A673 (cell line): ENCODE data around the gene ACSF3. TPM values are rescaled to one million over a fixed set of nuclear protein-coding genes. Genes with fewer than 3 reads are reported as not detected.
A peak's percentile ranks its signal among the peaks of the same experiment; 100 is the strongest.

ENCODE experiments used
- BruUV-seq: library from RNA; stranded (reverse); fragments of 400-500 nt; replicated peaks from 2 replicates; lab custom pipeline; 2021; lab: Mats Ljungman, UMichigan
- CTCF ChIA-PET: fragments of 300-600 bp; sonication (Branson Sonifier 250); formaldehyde crosslinking; loops from one replicate; lab custom pipeline; 2022; ENCODE audit warnings: antibody characterized with exemption; lab: Charles Lee
- POLR2A ChIA-PET: fragments of 300-600 bp; sonication (Branson Sonifier 250); formaldehyde crosslinking; loops from one replicate; lab custom pipeline; 2022; ENCODE audit warnings: antibody characterized with exemption; ENCODE audit not compliant: low non-redundant PET; lab: Charles Lee
- DNase-seq: peaks from one replicate; pipeline ENCODE4 v3.0.0-alpha.2; 2015; ENCODE audit warnings: low spot score
- H3K27ac ChIP-seq: fragments of 200-600 bp; sonication (generic); 2 replicates; pipeline ENCODE4 v1.5.1; 2016; ENCODE audit warnings: mixed run types, low read depth, mild to moderate bottlenecking, mixed read lengths, antibody characterized with exemption, low read length; ENCODE audit not compliant: poor library complexity, severe bottlenecking
- H3K27me3 ChIP-seq: fragments of 200-600 bp; sonication (generic); replicated peaks from 2 replicates; pipeline ENCODE4 v1.6.1; 2017; ENCODE audit warnings: mixed run types, low read depth, mild to moderate bottlenecking, mixed read lengths, antibody characterized with exemption, low read length; ENCODE audit not compliant: insufficient read depth, poor library complexity
- H3K36me3 ChIP-seq: fragments of 200-600 bp; sonication (generic); 2 replicates; pipeline ENCODE4 v1.6.1; 2016; ENCODE audit warnings: mixed run types, mild to moderate bottlenecking, mixed read lengths, antibody characterized with exemption, low read length; ENCODE audit not compliant: insufficient read depth, poor library complexity, severe bottlenecking
- H3K4me1 ChIP-seq: fragments of 200-600 bp; sonication (generic); 2 replicates; pipeline ENCODE4 v1.6.1; 2017; ENCODE audit warnings: mixed run types, mild to moderate bottlenecking, mixed read lengths, antibody characterized with exemption, low read length; ENCODE audit not compliant: insufficient read depth, poor library complexity, severe bottlenecking
- H3K4me3 ChIP-seq: fragments of 200-600 bp; sonication (generic); 2 replicates; pipeline ENCODE4 v1.5.1; 2016; ENCODE audit warnings: low read depth, mixed run types, mild to moderate bottlenecking, mixed read lengths, low read length; ENCODE audit not compliant: poor library complexity, severe bottlenecking
- H3K9me3 ChIP-seq: fragments of 200-600 bp; sonication (generic); 2 replicates; pipeline ENCODE4 v1.6.1; 2016; ENCODE audit warnings: mixed run types, low read depth, mild to moderate bottlenecking, mixed read lengths, antibody characterized with exemption, low read length; ENCODE audit not compliant: poor library complexity, severe bottlenecking
- EZH2 ChIP-seq: fragments of 200-600 bp; sonication (generic); IDR thresholded peaks from 2 replicates; pipeline ENCODE4 v1.6.1; 2017; ENCODE audit warnings: borderline replicate concordance, low read depth, mild to moderate bottlenecking, mixed read lengths, antibody characterized with exemption, low read length; ENCODE audit not compliant: poor library complexity, severe bottlenecking
- intact Hi-C: fragments of 100-400 bp; cut with micrococcal nuclease; formaldehyde crosslinking; loops from one replicate; pipeline ENCODE4 v1.10.0; 2022; ENCODE audit not compliant: unreplicated experiment
- total RNA-seq: library from RNA; stranded (reverse); gene quantifications from 2 replicates; pipeline ENCODE4 v1.2.3, GENCODE V29; 2021
- TF ChIP-seq, protein P1 (sequence below): fragments of 300-800, 200-600 bp; sonication (generic); conservative IDR thresholded peaks from 2 replicates; pipeline ENCODE4 v1.5.1; 2017; ENCODE audit warnings: low read depth, mild to moderate bottlenecking, antibody characterized with exemption, low read length, moderate library complexity, mixed read lengths

ACSF3 gene
- total RNA-seq, 1 experiment from 2014 or later = 27.7 TPM

DNA sequence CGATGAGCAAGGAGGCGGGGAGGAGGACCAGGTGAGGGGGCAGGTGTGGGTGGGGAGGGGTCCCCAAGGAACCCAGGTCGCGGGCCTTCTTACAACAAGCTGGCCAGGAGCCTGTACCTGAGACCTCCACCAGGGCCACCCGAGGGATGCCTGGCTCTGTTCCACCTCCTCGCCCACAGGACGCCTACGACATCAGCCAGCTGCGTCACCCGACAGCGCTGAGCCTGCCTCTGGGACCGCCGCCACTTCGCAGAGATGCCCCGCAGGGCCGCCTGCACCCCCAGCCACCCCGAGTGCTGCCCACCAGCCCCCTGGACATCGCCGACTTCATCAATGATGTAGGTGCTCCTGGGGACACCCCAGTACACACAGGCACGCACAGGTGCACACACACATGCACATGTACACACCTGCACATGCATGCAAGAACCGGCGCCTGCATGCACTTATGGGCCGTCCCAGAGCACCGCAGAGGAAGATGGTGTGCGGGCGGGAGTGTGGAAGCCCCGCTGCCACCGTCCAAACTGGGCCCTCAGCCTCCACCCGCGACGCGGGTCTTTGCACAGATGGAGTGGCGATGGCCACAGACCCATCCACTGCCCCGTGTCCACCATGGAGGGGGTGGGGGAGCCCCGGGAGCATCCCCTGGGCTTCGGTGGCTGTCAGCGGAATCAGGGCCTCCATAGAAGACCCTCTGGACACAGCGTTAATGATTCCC is 100.1 kb downstream of the ACSF3 start:
- BruUV-seq = no TSS peak
- CTCF ChIA-PET = no interaction called here
- H3K4me3 ChIP-seq = no peak overlapping the region
- POLR2A ChIA-PET = no interaction called here
- no peaks in the 10 kb centered on the region for H3K36me3 ChIP-seq
- H3K9me3 ChIP-seq = no peaks in the 10 kb centered on the region
- peak; percentile 36 for DNase-seq
- peaks cover 7% of the 10 kb centered on the region for H3K4me1 ChIP-seq
- H3K27ac ChIP-seq = no peak overlapping the region
- no peaks in the 10 kb centered on the region for H3K27me3 ChIP-seq
- intact Hi-C loops = loop anchor here (5.0 kb wide), 1 partner anchor 294 kb away; no protein-coding TSS in a partner anchor
- no peak for TF ChIP-seq EZH2
- TF ChIP-seq, protein P1, sequence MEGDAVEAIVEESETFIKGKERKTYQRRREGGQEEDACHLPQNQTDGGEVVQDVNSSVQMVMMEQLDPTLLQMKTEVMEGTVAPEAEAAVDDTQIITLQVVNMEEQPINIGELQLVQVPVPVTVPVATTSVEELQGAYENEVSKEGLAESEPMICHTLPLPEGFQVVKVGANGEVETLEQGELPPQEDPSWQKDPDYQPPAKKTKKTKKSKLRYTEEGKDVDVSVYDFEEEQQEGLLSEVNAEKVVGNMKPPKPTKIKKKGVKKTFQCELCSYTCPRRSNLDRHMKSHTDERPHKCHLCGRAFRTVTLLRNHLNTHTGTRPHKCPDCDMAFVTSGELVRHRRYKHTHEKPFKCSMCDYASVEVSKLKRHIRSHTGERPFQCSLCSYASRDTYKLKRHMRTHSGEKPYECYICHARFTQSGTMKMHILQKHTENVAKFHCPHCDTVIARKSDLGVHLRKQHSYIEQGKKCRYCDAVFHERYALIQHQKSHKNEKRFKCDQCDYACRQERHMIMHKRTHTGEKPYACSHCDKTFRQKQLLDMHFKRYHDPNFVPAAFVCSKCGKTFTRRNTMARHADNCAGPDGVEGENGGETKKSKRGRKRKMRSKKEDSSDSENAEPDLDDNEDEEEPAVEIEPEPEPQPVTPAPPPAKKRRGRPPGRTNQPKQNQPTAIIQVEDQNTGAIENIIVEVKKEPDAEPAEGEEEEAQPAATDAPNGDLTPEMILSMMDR = no peak

DNA sequence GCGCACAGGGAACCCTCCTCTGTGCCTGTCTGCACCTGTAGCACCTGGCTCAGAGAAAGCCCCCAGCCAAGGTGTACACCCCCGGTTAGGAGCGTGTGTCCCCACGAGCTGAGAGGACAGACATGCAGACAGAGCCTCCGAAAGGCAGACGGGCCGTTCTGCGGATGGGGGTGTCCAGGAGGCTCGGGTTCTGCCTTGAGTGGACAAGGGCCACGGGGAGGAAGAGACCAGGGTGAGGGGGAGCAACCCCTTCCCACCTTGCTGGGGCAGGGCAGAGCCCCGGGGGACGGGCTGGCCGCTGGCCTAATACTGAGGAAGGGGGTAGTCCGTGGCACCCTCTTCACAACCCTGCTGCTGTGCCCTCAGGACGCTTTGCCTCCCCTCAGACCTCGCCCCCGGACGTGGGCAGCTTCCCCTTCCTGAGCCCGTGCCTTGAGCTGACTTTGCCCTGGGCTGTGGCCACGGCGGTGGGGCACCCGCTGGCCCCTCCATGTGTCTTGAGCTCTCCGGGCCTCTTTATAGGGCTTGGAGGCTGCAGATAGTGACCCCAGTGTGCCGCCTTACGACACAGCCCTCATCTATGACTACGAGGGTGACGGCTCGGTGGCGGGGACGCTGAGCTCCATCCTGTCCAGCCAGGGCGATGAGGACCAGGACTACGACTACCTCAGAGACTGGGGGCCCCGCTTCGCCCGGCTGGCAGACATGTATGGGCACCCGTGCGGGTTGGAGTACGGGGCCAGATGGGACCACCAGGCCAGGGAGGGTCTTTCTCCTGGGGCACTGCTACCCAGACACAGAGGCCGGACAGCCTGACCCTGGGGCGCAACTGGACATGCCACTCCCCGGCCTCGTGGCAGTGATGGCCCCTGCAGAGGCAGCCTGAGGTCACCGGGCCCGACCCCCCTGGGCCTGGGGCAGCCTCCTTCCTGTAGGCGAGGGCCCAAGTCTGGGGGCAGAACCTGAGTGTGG is 101.0 kb downstream of the ACSF3 start:
- POLR2A ChIA-PET = no interaction called here
- CTCF ChIA-PET = no interaction called here
- DNase-seq = no peak
- no peak overlapping the region for H3K4me3 ChIP-seq
- BruUV-seq = no TSS peak
- H3K9me3 ChIP-seq = no peaks in the 10 kb centered on the region
- H3K36me3 ChIP-seq = no peaks in the 10 kb centered on the region
- intact Hi-C loops = loop anchor here (5.0 kb wide), 1 partner anchor 293 kb away; no protein-coding TSS in a partner anchor
- H3K4me1 ChIP-seq = peaks cover 7% of the 10 kb centered on the region
- TF ChIP-seq, protein P1 = no peak
- TF ChIP-seq EZH2 = no peak
- no peak overlapping the region for H3K27ac ChIP-seq
- H3K27me3 ChIP-seq = no peaks in the 10 kb centered on the region

DNA sequence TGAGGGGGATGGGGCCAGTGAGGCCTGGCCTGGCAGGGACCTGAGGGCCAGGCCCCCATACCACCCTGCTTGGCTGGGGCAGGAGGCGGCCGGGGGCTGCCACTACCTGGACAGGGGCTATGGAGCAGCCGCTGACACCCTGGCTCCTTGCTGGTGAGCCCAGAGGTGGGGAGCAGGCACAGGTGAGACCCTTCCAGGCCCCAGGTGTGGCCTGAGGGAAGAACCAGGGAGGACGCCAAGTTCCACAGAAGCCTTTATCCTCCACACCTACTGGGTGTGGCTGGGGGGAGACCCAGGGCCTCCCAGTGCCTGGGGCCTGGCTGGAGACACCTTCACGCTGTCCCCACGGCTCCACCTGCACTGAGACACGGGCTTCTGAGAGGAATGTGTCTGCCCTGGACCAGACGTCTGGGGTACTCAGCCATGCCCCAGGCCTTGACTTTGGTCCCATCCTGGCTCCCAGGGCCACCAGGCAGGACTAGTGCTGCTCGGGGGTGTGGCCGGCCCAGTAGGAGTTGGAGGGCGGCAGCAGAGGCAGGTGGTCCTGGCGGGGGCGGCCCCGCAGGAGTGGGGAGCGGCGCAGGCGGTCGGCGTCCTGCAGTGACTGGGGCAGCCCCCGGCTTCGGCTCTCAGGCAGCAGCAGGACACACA is 102.0 kb downstream of the ACSF3 start:
- H3K27ac ChIP-seq = no peak overlapping the region
- H3K27me3 ChIP-seq = peaks cover 8% of the 10 kb centered on the region
- CTCF ChIA-PET = no interaction called here
- no peaks in the 10 kb centered on the region for H3K9me3 ChIP-seq
- DNase-seq = no peak
- POLR2A ChIA-PET = no interaction called here
- no TSS peak for BruUV-seq
- H3K4me1 ChIP-seq = peaks cover 11% of the 10 kb centered on the region
- intact Hi-C loops = no loop called here
- TF ChIP-seq, protein P1 = no peak
- no peak for TF ChIP-seq EZH2
- no peaks in the 10 kb centered on the region for H3K36me3 ChIP-seq
- H3K4me3 ChIP-seq = no peak overlapping the region
